Astrocyte of the cerebellum (primary cell): ENCODE results near the gene DMBX1.

ENCODE experiments used
- DNase-seq: peaks from one replicate; pipeline ENCODE4 v3.0.0-alpha.2; 2011; ENCODE audit warnings: low read depth
- H3K4me3 ChIP-seq: 2 replicates; pipeline ENCODE4 v1.5.1; 2011; ENCODE audit warnings: mild to moderate bottlenecking, low read depth, low read length, moderate library complexity
- in situ Hi-C: cut with HindIII; loops from 2 replicates; pipeline ENCODE4 v1.10.0; 2017; ENCODE audit warnings: low sequenced_read_pairs
- TF ChIP-seq, protein P1 (sequence below): IDR thresholded peaks from 2 replicates; pipeline ENCODE4 v1.5.1; 2012; ENCODE audit warnings: low read length, low read depth, moderate library complexity, mild to moderate bottlenecking; ENCODE audit errors: missing control alignments

The DMBX1 gene

DNA sequence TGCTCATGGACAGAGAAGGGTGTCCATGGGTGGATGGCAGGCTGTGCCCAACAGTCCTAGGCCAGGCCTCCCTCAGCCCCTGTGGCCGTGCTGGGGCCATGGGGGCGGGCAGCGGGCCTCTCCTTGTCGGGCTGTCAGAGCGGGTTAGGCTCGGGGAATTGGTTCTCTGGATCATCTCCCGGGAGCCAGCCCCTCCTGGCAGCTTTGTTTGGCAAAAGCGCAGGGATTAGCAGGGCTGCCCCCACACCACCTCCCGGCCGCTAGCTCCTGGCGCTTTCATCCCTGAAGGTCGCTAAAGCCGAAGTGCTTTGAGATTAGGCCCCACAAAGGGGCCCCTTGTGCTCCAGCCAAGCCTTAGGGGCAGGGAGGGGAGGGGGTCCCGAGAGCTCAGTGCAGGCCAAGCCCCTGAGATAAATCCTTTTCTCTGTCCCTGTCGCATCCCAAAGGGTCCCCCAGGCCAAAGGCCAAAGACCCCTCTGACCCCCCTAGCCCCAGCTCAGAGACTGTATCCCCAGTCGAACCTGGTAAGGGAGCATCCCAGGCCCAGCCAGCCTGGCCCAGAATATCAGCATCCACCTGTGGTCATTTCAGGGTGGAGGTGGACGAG lies 9.8 kb upstream of the DMBX1 start:
- no peak for DNase-seq
- TF ChIP-seq, protein P1, sequence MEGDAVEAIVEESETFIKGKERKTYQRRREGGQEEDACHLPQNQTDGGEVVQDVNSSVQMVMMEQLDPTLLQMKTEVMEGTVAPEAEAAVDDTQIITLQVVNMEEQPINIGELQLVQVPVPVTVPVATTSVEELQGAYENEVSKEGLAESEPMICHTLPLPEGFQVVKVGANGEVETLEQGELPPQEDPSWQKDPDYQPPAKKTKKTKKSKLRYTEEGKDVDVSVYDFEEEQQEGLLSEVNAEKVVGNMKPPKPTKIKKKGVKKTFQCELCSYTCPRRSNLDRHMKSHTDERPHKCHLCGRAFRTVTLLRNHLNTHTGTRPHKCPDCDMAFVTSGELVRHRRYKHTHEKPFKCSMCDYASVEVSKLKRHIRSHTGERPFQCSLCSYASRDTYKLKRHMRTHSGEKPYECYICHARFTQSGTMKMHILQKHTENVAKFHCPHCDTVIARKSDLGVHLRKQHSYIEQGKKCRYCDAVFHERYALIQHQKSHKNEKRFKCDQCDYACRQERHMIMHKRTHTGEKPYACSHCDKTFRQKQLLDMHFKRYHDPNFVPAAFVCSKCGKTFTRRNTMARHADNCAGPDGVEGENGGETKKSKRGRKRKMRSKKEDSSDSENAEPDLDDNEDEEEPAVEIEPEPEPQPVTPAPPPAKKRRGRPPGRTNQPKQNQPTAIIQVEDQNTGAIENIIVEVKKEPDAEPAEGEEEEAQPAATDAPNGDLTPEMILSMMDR, result no peak
- in situ Hi-C loops, result loop anchor here (5.0 kb wide), 1 partner anchor 47 kb away; no protein-coding TSS in a partner anchor
- no peak overlapping the region for H3K4me3 ChIP-seq

DNA sequence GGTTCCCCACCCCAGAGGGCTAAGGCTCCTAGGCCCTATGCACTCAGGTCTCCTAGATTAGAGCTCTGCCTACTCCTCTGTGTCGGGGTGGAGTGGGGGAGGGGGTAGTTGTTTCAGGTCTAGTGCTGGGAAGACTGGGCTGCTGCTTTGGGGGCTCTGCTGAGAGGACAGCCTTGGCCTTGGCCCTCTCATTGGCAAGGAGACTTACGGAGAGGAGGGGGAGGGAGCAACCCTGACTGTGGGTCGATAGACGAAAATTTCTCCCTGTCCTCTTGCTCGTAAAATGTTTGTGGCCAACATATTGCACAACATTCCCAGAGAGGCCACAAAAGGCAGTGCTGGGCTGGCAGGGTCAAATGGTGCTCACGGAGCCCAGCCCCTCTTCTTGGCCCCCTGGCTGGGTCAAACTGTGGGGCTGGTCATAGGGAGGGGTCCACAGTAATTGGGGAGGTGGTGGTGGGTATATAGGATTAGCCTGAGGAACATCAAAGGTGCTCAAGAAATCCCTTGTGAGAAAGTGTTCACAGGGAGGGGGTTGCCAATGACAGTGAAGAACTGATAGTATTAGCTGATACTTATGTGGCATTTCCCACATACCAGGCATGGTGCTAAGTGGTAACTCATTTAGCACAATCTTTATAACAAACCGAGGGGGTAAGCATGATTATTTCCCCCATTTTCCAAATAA lies 8.5 kb upstream of the DMBX1 start:
- TF ChIP-seq, protein P1, result no peak
- in situ Hi-C loops, result no loop called here
- DNase-seq, result no peak
- H3K4me3 ChIP-seq, result no peak overlapping the region

DNA sequence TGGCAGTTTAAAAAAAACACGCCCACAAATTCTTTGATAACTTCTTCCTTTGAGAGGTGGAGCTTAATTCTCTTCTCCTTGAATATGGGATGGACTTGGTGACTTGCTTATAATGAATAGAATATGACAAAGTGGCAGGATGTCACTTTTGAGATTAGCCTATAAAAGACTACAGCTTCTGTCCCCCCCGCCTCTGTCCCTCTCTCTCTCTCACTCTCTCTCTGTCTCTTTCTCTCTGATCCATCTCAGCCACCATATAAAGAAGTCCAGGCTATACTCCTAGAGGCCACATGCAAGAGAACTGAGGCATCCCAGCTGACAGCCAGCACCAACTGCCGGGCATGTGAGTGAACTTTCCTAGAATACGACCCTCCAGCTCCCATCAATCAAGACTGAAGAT lies 7.7 kb upstream of the DMBX1 start:
- in situ Hi-C loops, result no loop called here
- TF ChIP-seq, protein P1, result no peak
- no peak for DNase-seq
- H3K4me3 ChIP-seq, result no peak overlapping the region

DNA sequence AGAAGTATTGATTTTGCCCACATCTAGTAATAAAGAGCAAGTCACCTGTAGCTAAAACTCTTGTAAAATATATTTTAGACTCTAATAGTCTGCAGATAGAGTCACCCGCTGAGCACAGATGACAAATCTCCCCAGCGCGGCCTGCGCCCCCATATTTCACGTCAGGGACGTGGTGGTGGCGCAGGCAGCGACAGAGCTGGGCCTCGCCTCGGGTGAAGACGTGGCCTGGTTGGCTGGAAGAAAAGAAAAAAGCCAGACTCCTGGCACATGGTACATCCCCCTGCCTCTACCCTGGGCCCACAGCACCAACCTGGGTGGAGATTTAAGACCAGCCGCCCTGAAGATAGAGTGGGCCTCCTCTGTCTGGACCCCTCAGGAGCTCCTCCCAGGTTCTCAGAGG lies 6.0 kb upstream of the DMBX1 start:
- TF ChIP-seq, protein P1, result no peak
- DNase-seq, result no peak
- in situ Hi-C loops, result no loop called here
- H3K4me3 ChIP-seq, result no peak overlapping the region

DNA sequence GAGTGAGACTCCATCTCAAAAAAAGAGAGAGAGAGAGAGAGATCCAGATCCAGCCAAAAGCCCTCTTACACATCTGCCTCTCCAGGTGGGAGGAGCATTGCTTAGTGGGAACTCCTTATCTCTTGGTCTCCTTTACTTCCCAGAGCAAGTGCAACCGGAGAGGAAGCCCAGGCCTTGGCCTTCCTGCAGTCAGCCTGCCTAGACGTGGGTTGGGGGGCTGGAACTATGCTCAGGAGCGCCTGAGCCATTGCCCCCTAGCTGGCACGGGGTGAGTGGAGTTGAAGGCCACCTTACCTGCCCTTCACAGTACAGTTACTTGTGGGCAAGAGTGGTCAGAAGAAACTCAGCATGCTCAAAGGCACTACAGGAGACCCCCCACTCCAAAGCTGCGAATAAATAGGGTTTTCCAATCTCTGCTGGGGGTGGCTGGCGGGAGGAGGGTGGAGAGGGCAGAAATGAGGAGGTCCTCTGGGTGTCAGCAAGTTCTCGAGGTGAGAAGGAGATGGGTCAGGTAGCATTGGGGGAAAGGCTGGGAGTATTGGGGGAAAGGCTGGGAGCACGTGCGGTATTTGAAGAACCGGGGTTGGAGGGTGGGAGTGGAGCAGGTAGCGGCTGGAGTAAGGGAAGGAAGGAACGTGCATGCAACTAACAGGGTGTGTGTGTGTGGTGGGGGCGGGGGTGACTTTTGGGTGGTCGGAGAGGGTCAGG lies 4.7 kb upstream of the DMBX1 start:
- no peak overlapping the region for H3K4me3 ChIP-seq
- in situ Hi-C loops, result no loop called here
- no peak for DNase-seq
- TF ChIP-seq, protein P1, result no peak

DNA sequence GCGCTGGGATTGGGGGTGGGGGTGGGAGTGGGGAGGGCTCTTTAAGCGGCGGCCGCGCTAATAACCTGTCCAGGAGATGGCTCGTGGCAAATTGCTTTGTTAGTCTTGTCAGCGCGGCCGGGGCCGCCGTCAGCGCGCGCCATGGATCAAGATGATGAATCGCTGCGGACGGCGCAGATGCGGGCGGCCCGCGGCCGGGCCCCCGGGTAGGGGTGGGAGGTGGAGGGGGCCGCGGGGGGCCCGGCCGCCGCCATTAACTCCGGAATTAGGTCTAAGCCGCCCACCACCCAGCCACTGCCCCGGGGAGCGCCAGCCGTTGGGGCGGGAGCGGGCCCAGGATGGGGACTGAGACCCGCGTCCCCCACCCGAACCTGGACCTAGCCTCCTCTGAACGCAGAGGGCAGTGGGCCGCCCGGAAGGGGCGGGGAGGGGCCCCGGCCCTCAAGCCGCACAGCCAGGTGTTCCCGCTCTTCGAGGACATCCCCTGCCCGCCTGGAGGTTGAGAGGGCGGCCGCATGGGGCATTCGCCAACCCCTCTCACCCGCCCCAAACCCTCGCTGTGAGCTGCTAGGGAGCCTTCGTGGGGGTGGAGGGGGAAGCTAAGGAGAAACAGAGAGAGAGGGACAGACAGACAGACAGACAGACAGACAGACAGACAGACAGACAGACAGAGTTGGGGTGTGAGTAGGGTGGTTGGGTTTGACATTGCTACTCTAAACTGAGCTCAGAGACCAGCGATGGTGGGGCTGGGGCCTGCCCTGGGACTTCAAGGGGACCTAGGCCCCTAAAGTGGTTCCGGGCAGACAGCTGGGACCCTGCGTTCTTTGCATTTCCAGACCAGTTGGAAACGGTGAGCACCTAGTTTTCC lies 3.8 kb upstream of the DMBX1 start:
- TF ChIP-seq, protein P1, result no peak
- in situ Hi-C loops, result no loop called here
- H3K4me3 ChIP-seq, result no peak overlapping the region
- DNase-seq, result no peak
